Fibroblast of gingiva (primary cell): ENCODE measurements around the gene SIRPB1.
"Not testable (repeated sequence)": the region's sequence is repeated elsewhere in the genome, so short reads cannot be mapped to it uniquely, and the experiment has no call there.

Experiments
- DNase-seq: peaks from one replicate; pipeline ENCODE4 v3.0.0-alpha.2; 2011; ENCODE audit warnings: low read depth

SIRPB1 gene

GRCh38 chr20:1636621-1637020 lies 16.8 kb upstream of the SIRPB1 start:
- no peak for DNase-seq

- DNase-seq = no peak
Measured at GRCh38 chr20:1635291-1635979, 15.6 kb upstream of the SIRPB1 start.

GRCh38 chr20:1633535-1633934 lies 13.7 kb upstream of the SIRPB1 start:
- DNase-seq = no peak

GRCh38 chr20:1632178-1632577 lies 12.4 kb upstream of the SIRPB1 start:
- no peak for DNase-seq

GRCh38 chr20:1631309-1632151 lies 11.7 kb upstream of the SIRPB1 start:
- peak; percentile 34 for DNase-seq

- DNase-seq = no peak
Measured at GRCh38 chr20:1630186-1630585, 10.4 kb upstream of the SIRPB1 start.

- no peak for DNase-seq
Measured at GRCh38 chr20:1629321-1629720, 9.5 kb upstream of the SIRPB1 start.

- no peak for DNase-seq
Measured at GRCh38 chr20:1628621-1629020, 8.8 kb upstream of the SIRPB1 start.

- DNase-seq = no peak
Measured at GRCh38 chr20:1627200-1627550, 7.4 kb upstream of the SIRPB1 start.

GRCh38 chr20:1626528-1627199 lies 6.9 kb upstream of the SIRPB1 start:
- peak; percentile 0 for DNase-seq

- DNase-seq = no peak
Measured at GRCh38 chr20:1625083-1625690, 5.4 kb upstream of the SIRPB1 start.

- DNase-seq = peak; percentile 0
Measured at GRCh38 chr20:1623501-1624205, 3.8 kb upstream of the SIRPB1 start.

- DNase-seq = no peak
Measured at GRCh38 chr20:1622450-1622849, 2.6 kb upstream of the SIRPB1 start.

GRCh38 chr20:1621316-1621715 lies 1.5 kb upstream of the SIRPB1 start:
- no peak for DNase-seq

- DNase-seq = peak; percentile 0
Measured at GRCh38 chr20:1618954-1619540, 762 bp downstream of the SIRPB1 start.

- DNase-seq = no peak
Measured at GRCh38 chr20:1618479-1618878, 1.3 kb downstream of the SIRPB1 start.

GRCh38 chr20:1616858-1617434 lies 2.9 kb downstream of the SIRPB1 start:
- DNase-seq = peak; percentile 0

GRCh38 chr20:1610404-1610803 lies 9.4 kb downstream of the SIRPB1 start:
- DNase-seq = not testable (repeated sequence)

- DNase-seq = not testable (repeated sequence)
Measured at GRCh38 chr20:1608678-1609347, 11.0 kb downstream of the SIRPB1 start.

GRCh38 chr20:1600736-1601135 lies 19.1 kb downstream of the SIRPB1 start:
- DNase-seq = no peak

GRCh38 chr20:1595333-1595732 lies 24.5 kb downstream of the SIRPB1 start:
- DNase-seq = no peak
